Measurements from ENCODE around the gene CEACAM7.

- TF ChIP-seq CTCF (IDR thresholded peaks at IDR 0.05): no peak
- TF ChIP-seq POLR2A (IDR thresholded peaks at IDR 0.05): no peak
Observed at GRCh38 chr19:41699231-41699967, 11.3 kb upstream of the CEACAM7 start.
